ENCODE results near the gene CPE.

Gene CPE

GRCh38 chr4:165537028-165537648, 158.3 kb downstream of the CPE start:
- Histone ChIP-seq H3K27ac (ENCODE audit: low read length) (no peak overlapping the region), H3K9ac (ENCODE audit: low read length) (no peak overlapping the region), H3K9me3 (replicated peaks; ENCODE audit: insufficient read depth, low read length) (no peaks in the 10 kb centered on the region), H3K36me3 (replicated peaks; ENCODE audit: insufficient read depth, low read length) (no peaks in the 10 kb centered on the region), H4K20me1 (ENCODE audit: insufficient read depth, low read length) (no peaks in the 10 kb centered on the region), H3K4me2 (ENCODE audit: low read depth, low read length) (no peak overlapping the region), H2AFZ (ENCODE audit: low read length) (no peak overlapping the region), H3K79me2 (ENCODE audit: low read length) (no peaks in the 10 kb centered on the region), H3K9me2 (replicated peaks; ENCODE audit: insufficient read depth, low read length) (no peaks in the 10 kb centered on the region), H3K27me3 (replicated peaks; ENCODE audit: insufficient read depth, low read length) (no peaks in the 10 kb centered on the region), H3F3A (ENCODE audit: insufficient read depth, low read length) (no peaks in the 10 kb centered on the region), H3K4me3 (ENCODE audit: low read length) (no peak overlapping the region), H3K4me1 (ENCODE audit: low read length) (no peaks in the 10 kb centered on the region)
- TF ChIP-seq EZH2phosphoT487 (IDR thresholded peaks at IDR 0.05; ENCODE audit: low read length): no peak
- peak; percentile 65 for TF ChIP-seq CTCF (IDR thresholded peaks at IDR 0.05; ENCODE audit: low read length)
- DNase-seq: peak; percentile 55

- Histone ChIP-seq H3K36me3 (replicated peaks; ENCODE audit: insufficient read depth, low read length) (no peaks in the 10 kb centered on the region), H3K4me3 (ENCODE audit: low read length) (no peak overlapping the region), H4K20me1 (ENCODE audit: insufficient read depth, low read length) (no peaks in the 10 kb centered on the region), H2AFZ (ENCODE audit: low read length) (no peak overlapping the region), H3K4me1 (ENCODE audit: low read length) (no peaks in the 10 kb centered on the region), H3K79me2 (ENCODE audit: low read length) (no peaks in the 10 kb centered on the region), H3F3A (ENCODE audit: insufficient read depth, low read length) (no peaks in the 10 kb centered on the region), H3K9me3 (replicated peaks; ENCODE audit: insufficient read depth, low read length) (no peaks in the 10 kb centered on the region), H3K27me3 (replicated peaks; ENCODE audit: insufficient read depth, low read length) (no peaks in the 10 kb centered on the region), H3K9me2 (replicated peaks; ENCODE audit: insufficient read depth, low read length) (no peaks in the 10 kb centered on the region), H3K27ac (ENCODE audit: low read length) (no peak overlapping the region), H3K4me2 (ENCODE audit: low read depth, low read length) (no peak overlapping the region), H3K9ac (ENCODE audit: low read length) (no peak overlapping the region)
- no peak for DNase-seq
- TF ChIP-seq EZH2 (optimal IDR thresholded peaks at IDR 0.05; ENCODE audit: low read depth, low read length) (no peak), EZH2phosphoT487 (IDR thresholded peaks at IDR 0.05; ENCODE audit: low read length) (no peak), CTCF (IDR thresholded peaks at IDR 0.05; ENCODE audit: low read length) (no peak)
These were observed 161.0 kb downstream of the CPE start for GRCh38 chr4:165539801-165540200.

- Histone ChIP-seq H3F3A (ENCODE audit: insufficient read depth, low read length) (no peaks in the 10 kb centered on the region), H3K4me2 (ENCODE audit: low read depth, low read length) (no peak overlapping the region), H3K79me2 (ENCODE audit: low read length) (no peaks in the 10 kb centered on the region), H2AFZ (ENCODE audit: low read length) (no peak overlapping the region), H3K9me2 (replicated peaks; ENCODE audit: insufficient read depth, low read length) (no peaks in the 10 kb centered on the region), H3K4me1 (ENCODE audit: low read length) (no peaks in the 10 kb centered on the region), H3K36me3 (replicated peaks; ENCODE audit: insufficient read depth, low read length) (no peaks in the 10 kb centered on the region), H3K27ac (ENCODE audit: low read length) (no peak overlapping the region), H3K4me3 (ENCODE audit: low read length) (no peak overlapping the region), H3K9me3 (replicated peaks; ENCODE audit: insufficient read depth, low read length) (no peaks in the 10 kb centered on the region), H3K27me3 (replicated peaks; ENCODE audit: insufficient read depth, low read length) (no peaks in the 10 kb centered on the region), H4K20me1 (ENCODE audit: insufficient read depth, low read length) (no peaks in the 10 kb centered on the region), H3K9ac (ENCODE audit: low read length) (no peak overlapping the region)
- TF ChIP-seq EZH2 (optimal IDR thresholded peaks at IDR 0.05; ENCODE audit: low read depth, low read length): no peak
- no peak for TF ChIP-seq CTCF (IDR thresholded peaks at IDR 0.05; ENCODE audit: low read length)
- TF ChIP-seq EZH2phosphoT487 (IDR thresholded peaks at IDR 0.05; ENCODE audit: low read length): no peak
- DNase-seq: no peak
These were observed 161.5 kb downstream of the CPE start for GRCh38 chr4:165540206-165540830.
